Measurements from ENCODE around the gene SNRNP48. TPM values are rescaled to one million over a fixed set of nuclear protein-coding genes. Genes with fewer than 3 reads are reported as not detected.

Gene SNRNP48
- total and polyA plus RNA-seq, 2 donors (not counting 3 experiments of a cell fraction or from before 2014, with no cell fraction given): 4.2 to 13.2 TPM

GRCh38 chr6:7591770-7592169, 1.8 kb downstream of the SNRNP48 start:
- intact Hi-C loops (cut with micrococcal nuclease): loop anchor here (5.0 kb wide), 3 partner anchors 174 to 914 kb away; partner anchors contain the start of gene SSR1
- CTCF ChIA-PET: no interaction called here
- H3K4me3 ChIP-seq (replicated peaks in 1 of 3; ENCODE audit: insufficient read depth in 1 of 3, low read depth in 1 of 3, low read length in 3 of 3): peak overlapping the region in 1 of 3 experiments; percentile 87

More at GRCh38 chr6:7591770-7592169, 1.8 kb downstream of the SNRNP48 start:
- BruUV-seq (replicated peaks): no TSS peak
- H3K79me2 ChIP-seq (ENCODE audit: control insufficient read depth, insufficient read depth, low read length): peaks cover 31% of the 10 kb centered on the region
- H3K27ac ChIP-seq (ENCODE audit: insufficient read depth, low read depth, low read length): no peak overlapping the region
- no peaks in the 10 kb centered on the region for H3K9me1 ChIP-seq (replicated peaks; ENCODE audit: control insufficient read depth, extremely low read depth, insufficient read depth, low read length)
- no peak for FAIRE-seq
- no peak overlapping the region for H2AFZ ChIP-seq (ENCODE audit: low read depth, low read length)
- H3K4me2 ChIP-seq (ENCODE audit: insufficient read depth, low read length): peak overlapping the region; percentile 98
- H4K20me1 ChIP-seq (replicated peaks; ENCODE audit: control insufficient read depth, extremely low read depth, insufficient read depth, low read length): no peaks in the 10 kb centered on the region
- H3K4me1 ChIP-seq (ENCODE audit: control insufficient read depth, extremely low read depth, insufficient read depth, low read length): peaks cover 11% of the 10 kb centered on the region
- POLR2A ChIA-PET: no interaction called here
- TF ChIP-seq POLR2A (IDR thresholded peaks at IDR 0.05; ENCODE audit: low read depth, low read length) (no peak), MAX (IDR thresholded peaks at IDR 0.05; ENCODE audit: insufficient read depth, insufficient read length) (no peak), POLR2AphosphoS5 (IDR thresholded peaks at IDR 0.05; ENCODE audit: insufficient read depth, low read depth, low read length) (no peak), FOS (IDR thresholded peaks at IDR 0.05; ENCODE audit: borderline replicate concordance, insufficient read depth, low read length) (no peak), GATA2 (IDR thresholded peaks at IDR 0.05; ENCODE audit: insufficient read depth, insufficient read length, low read depth, low read length) (no peak), CTCF (IDR thresholded peaks at IDR 0.05; ENCODE audit: extremely low read depth in 1 of 2, insufficient read depth in 1 of 2, low read depth in 1 of 2, low read length in 2 of 2) (no peak), MYC (IDR thresholded peaks at IDR 0.05; ENCODE audit: low read depth, low read length) (no peak), JUN (IDR thresholded peaks at IDR 0.05; ENCODE audit: borderline replicate concordance, insufficient read depth, insufficient read length, low read depth) (no peak), EZH2 (IDR thresholded peaks at IDR 0.05; ENCODE audit: borderline replicate concordance, low read depth, low read length, severe bottlenecking) (no peak)
- no peaks in the 10 kb centered on the region for H3K9me3 ChIP-seq (replicated peaks; ENCODE audit: control insufficient read depth, insufficient read depth, low read length)
- no peak for DNase-seq (ENCODE audit: low read depth, low spot score)
- H3K9ac ChIP-seq (replicated peaks; ENCODE audit: extremely low read depth, insufficient read depth, low read length): no peak overlapping the region
- peaks cover 4 to 5% of the 10 kb centered on the region in 2 experiments for H3K36me3 ChIP-seq (ENCODE audit: control insufficient read depth in 2 of 2, extremely low read depth in 1 of 2, insufficient read depth in 2 of 2, low read length in 2 of 2)
- peaks cover 0 to 3% of the 10 kb centered on the region in 2 experiments for H3K27me3 ChIP-seq (ENCODE audit: control insufficient read depth in 2 of 2, insufficient read depth in 2 of 2, low read length in 2 of 2)
- dilution Hi-C loops (cut with MboI; ENCODE audit: extremely low pct_ligation_motif_present, low sequenced_read_pairs): no loop called here

Data from endothelial cell of umbilical vein (primary cell).